GM18858 (cell line): ENCODE results near the gene TIMELESS.
A peak's percentile ranks its signal among the peaks of the same experiment; 100 is the strongest.
"Not testable (repeated sequence)": the region's sequence is repeated elsewhere in the genome, so short reads cannot be mapped to it uniquely, and the experiment has no call there.

ENCODE experiments used
- ATAC-seq: cut with Tn5 transposase; IDR thresholded peaks from one replicate; pipeline ENCODE4 v1.9.1; 2021; ENCODE audit not compliant: unreplicated experiment

TIMELESS gene

GRCh38 chr12:56448860-56449621, at the start of gene TIMELESS:
Gene TIMELESS, minus strand, starts transcription at chr12:56449426. Its CDS starts 15,256 bp downstream, at chr12:56434170.
- ATAC-seq: peak; percentile 84

GRCh38 chr12:56498126-56498902, 49.1 kb upstream of the TIMELESS start:
- not testable (repeated sequence) for ATAC-seq

DNA sequence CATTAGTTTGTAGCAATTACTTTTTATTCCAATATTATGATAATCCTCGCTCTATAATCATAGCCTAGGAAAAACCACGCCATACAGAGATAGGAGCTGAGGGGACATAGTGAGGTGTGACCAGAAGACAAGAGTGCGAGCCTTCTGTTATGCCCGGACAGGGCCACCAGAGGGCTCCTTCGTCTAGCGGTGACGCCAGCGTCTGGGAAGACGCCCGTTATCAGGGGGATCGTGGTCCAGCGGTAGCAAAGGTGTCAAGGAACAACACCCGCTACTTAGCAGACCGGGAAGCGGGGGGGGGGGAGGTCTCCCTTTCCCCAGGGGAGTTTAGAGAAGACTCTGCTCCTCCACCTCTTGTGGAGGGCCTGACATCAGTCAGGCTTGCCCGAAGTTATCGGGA, 47.5 kb upstream of the TIMELESS start:
- not testable (repeated sequence) for ATAC-seq

DNA sequence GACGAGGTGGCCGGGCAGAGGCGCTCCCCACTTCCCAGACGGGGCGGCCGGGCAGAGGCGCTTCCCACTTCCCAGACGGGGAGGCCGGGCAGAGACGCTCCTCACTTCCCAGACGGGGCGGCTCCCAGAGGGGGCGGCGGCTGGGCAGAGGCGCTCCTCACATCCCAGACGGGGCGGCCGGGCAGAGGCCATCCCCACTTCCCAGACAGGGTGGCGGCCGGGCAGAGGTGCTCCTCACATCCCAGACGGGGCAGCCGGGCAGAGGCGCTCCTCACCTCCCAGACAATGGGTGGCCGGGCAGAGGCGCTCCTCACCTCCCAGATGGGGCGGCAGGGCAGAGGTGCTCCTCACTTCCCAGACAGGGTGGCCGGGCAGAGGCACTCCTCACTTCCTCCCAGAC, 45.3 kb upstream of the TIMELESS start:
- ATAC-seq: not testable (repeated sequence)

- ATAC-seq: not testable (repeated sequence)
Measured at GRCh38 chr12:56494106-56494415, 44.8 kb upstream of the TIMELESS start.

DNA sequence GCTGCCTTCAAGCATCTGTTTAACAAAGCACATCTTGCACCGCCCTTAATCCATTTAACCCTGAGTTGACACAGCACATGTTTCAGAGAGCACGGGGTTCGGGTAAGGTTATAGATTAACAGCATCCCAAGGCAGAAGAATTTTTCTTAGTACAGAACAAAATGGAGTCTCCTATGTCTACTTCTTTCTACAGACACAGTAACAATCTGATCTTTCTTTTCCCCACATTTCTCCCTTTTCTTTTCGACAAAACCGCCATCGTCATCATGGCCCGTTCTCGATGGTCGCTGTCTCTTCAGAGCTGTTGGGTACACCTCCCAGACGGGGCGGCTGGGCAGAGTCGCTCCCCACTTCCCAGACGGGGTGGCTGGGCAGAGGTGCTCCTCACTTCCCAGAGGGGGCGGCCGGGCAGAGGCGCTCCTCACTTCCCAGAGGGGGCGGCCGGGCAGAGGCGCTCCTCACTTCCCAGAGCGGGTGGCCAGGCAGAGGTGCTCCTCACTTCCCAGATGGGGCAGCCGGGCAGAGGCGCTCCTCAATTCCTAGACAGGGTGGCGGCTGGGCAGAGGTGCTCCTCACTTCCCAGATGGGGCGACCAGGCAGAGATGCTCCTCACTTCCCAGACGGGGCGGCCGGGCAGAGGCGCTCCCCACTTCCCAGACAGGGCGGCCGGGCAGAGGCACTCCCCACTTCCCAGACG, 44.3 kb upstream of the TIMELESS start:
- ATAC-seq: not testable (repeated sequence)

DNA sequence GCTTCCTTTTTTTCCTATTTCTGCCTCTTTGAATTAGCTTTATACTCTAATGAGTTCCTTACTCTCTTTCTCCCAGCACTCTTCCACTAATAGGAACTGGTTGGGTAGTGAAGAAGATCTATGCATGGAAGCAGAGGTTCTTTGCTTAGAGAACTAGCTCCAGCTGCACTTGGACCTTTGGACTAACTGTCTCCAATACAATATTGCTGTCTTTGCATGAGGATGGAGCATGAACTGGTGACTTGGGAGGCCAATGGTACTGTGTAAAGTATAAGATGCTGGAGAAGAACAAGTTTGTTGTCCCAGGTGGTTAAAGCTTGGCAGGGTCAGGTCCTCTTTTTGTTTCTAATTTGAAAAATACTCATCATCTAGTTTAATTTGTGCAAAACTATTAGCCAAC, 41.1 kb upstream of the TIMELESS start:
- ATAC-seq: no peak

- ATAC-seq: peak; percentile 89
Measured at GRCh38 chr12:56488041-56488955, 39.1 kb upstream of the TIMELESS start, which contains the start of gene GLS2. Gene GLS2, minus strand, starts transcription at chr12:56488161. Its CDS starts 43 bp downstream, at chr12:56488118.

GRCh38 chr12:56487448-56488040, 38.3 kb upstream of the TIMELESS start:
- ATAC-seq: peak; percentile 26

DNA sequence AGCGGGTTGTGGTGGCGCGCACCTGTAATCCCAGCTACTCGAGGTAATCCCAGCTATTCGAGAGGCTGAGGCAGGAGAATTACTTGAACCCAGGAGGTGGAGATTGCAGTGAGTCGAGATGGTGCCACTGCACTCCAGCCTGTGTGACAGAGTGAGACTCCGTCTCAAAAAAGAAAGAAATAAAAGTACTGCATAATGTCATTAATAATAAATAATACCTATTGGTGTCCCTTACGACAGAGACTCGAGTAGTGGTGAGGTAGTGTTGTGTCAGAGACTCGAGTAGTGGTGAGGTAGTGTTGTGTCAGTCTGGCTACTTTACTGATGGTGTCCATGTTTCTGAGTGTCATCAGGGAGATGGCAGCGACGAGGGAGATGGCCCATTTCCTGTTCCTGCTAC, 37.5 kb upstream of the TIMELESS start:
- ATAC-seq: no peak

DNA sequence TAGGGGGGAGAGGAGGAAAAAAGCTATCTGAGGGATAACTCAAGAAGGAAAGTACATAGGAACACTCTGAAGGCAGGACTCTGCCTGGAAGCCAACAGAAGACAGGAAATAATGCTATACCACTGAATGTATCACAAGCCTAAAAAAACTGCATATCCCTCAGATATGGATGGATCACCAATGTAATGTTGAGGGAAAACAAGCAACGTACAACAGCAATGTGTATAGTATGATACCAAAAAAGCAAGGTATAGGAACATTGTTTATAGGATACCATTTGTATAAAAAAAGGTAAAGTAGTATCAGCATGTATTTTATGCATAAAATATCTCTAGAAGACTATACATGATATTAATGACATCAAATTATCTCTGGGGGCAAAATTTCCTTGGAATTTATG, 35.3 kb upstream of the TIMELESS start:
- ATAC-seq: no peak

GRCh38 chr12:56479625-56480024, 30.4 kb upstream of the TIMELESS start:
- ATAC-seq: no peak

- ATAC-seq: no peak
Measured at GRCh38 chr12:56477521-56478225, 28.4 kb upstream of the TIMELESS start.

DNA sequence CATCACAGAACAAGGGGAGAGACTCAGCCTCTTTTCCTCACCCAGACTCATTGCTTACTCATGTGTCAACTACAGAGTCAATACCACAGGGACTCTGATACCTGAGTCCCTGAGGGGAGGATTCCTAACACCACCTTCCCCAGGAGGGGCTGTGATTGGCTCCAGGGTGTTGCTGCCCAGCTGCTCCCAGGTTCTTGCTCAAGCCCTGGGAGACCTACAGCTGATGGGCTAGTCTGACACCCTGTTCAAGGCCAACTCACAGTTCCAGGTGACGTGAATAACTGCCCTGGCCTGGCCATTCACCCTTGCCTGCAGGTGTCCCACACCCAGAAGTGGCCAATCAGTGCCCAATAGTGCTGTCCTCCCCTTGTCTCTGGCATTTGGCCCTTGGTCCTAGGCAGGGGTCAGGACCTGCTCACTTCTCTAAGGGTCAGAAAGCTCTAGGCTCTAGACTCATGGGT, 27.8 kb upstream of the TIMELESS start:
- ATAC-seq: no peak

- ATAC-seq: no peak
Measured at GRCh38 chr12:56476143-56476542, 26.9 kb upstream of the TIMELESS start.

- no peak for ATAC-seq
Measured at GRCh38 chr12:56474389-56474788, 25.2 kb upstream of the TIMELESS start.

GRCh38 chr12:56469007-56469930, 20.0 kb upstream of the TIMELESS start:
- ATAC-seq: no peak

GRCh38 chr12:56468216-56469006, 19.2 kb upstream of the TIMELESS start, which contains the start of gene SPRYD4:
Gene SPRYD4, plus strand, starts transcription at chr12:56468578. Its CDS starts 14 bp downstream, at chr12:56468592.
- peak; percentile 76 for ATAC-seq
